Measurements from ENCODE around the gene USP1.

- TF ChIP-seq CTCF (IDR thresholded peaks at IDR 0.05; ENCODE audit: insufficient read depth, low read length, poor library complexity, severe bottlenecking) (no peak), EZH2phosphoT487 (conservative IDR thresholded peaks at IDR 0.05; ENCODE audit: low read length) (no peak)
These were observed 13.1 kb upstream of the USP1 start for GRCh38 chr1:62423580-62424242.
